Stimulated activated CD8-positive, alpha-beta memory T cell treated with anti-CD3 and anti-CD28 coated beads, Interleukin-7, amount 100 ng/mL, for 48 hours (primary cell): ENCODE results near the gene LINGO4.

Experiments
- DNase-seq, 2 donors: peaks; one replicate each; pipeline ENCODE4 v3.0.0-alpha.2; 2020; ENCODE audit warnings: low read depth in 1 of 2; ENCODE audit errors: extremely low read depth in 1 of 2

Gene LINGO4

GRCh38 chr1:151815716-151816327 lies 10.6 kb upstream of the LINGO4 start:
- no peak for DNase-seq

GRCh38 chr1:151814971-151815545 lies 9.8 kb upstream of the LINGO4 start:
- no peak for DNase-seq

- DNase-seq, result no peak
Measured at GRCh38 chr1:151814426-151814825, 9.2 kb upstream of the LINGO4 start.

GRCh38 chr1:151813271-151813977 lies 8.2 kb upstream of the LINGO4 start:
- no peak for DNase-seq

- no peak for DNase-seq
Measured at GRCh38 chr1:151811181-151811580, 6.0 kb upstream of the LINGO4 start.

- no peak for DNase-seq
Measured at GRCh38 chr1:151809985-151810556, 4.9 kb upstream of the LINGO4 start.

- no peak for DNase-seq
Measured at GRCh38 chr1:151809290-151809984, 4.2 kb upstream of the LINGO4 start.

GRCh38 chr1:151807766-151808165 lies 2.5 kb upstream of the LINGO4 start:
- DNase-seq, result no peak

GRCh38 chr1:151807131-151807530 lies 1.9 kb upstream of the LINGO4 start:
- no peak for DNase-seq

GRCh38 chr1:151806170-151806569 lies 951 bp upstream of the LINGO4 start:
- no peak for DNase-seq

GRCh38 chr1:151803915-151804314 lies 1.3 kb downstream of the LINGO4 start:
- DNase-seq, result no peak

GRCh38 chr1:151803164-151803563 lies 2.1 kb downstream of the LINGO4 start:
- DNase-seq, result no peak

GRCh38 chr1:151802372-151802771 lies 2.8 kb downstream of the LINGO4 start:
- no peak for DNase-seq

- no peak for DNase-seq
Measured at GRCh38 chr1:151801846-151802245, 3.4 kb downstream of the LINGO4 start.

GRCh38 chr1:151801310-151801820 lies 3.9 kb downstream of the LINGO4 start:
- DNase-seq, result no peak

- DNase-seq, result no peak
Measured at GRCh38 chr1:151800830-151801229, 4.4 kb downstream of the LINGO4 start.

- DNase-seq, result no peak
Measured at GRCh38 chr1:151799179-151800022, 5.8 kb downstream of the LINGO4 start.

- no peak for DNase-seq
Measured at GRCh38 chr1:151798571-151798970, 6.6 kb downstream of the LINGO4 start.

- no peak for DNase-seq
Measured at GRCh38 chr1:151790940-151791651, 14.1 kb downstream of the LINGO4 start.
